ENCODE data around the gene TPGS2.

TPGS2 gene

GRCh38 chr18:36780748-36781147 is 48.1 kb downstream of the TPGS2 start:
- Histone ChIP-seq H3K79me2 (ENCODE audit: insufficient read depth, low read length) (no peaks in the 10 kb centered on the region), H4K20me1 (ENCODE audit: insufficient read depth, low read length, poor library complexity, severe bottlenecking) (no peaks in the 10 kb centered on the region), H3K4me1 (ENCODE audit: insufficient read depth, low read length, poor library complexity, severe bottlenecking) (no peaks in the 10 kb centered on the region), H3F3A (ENCODE audit: low read depth) (no peaks in the 10 kb centered on the region), H3K9me3 (ENCODE audit: insufficient read depth, low read depth, low read length) (no peaks in the 10 kb centered on the region), H3K36me3 (ENCODE audit: insufficient read depth, low read length) (no peaks in the 10 kb centered on the region), H2AFZ (ENCODE audit: low read length) (no peak overlapping the region), H3K4me3 (ENCODE audit: low read length, poor library complexity, severe bottlenecking) (no peak overlapping the region), H3K9ac (ENCODE audit: low read depth, low read length, poor library complexity, severe bottlenecking) (no peak overlapping the region), H3K27me3 (ENCODE audit: insufficient read depth, low read length, poor library complexity, severe bottlenecking) (no peaks in the 10 kb centered on the region), H3K4me2 (ENCODE audit: low read depth, low read length, poor library complexity, severe bottlenecking) (no peak overlapping the region), H3K9me2 (replicated peaks; ENCODE audit: low read depth, low read length) (no peaks in the 10 kb centered on the region)
- TF ChIP-seq EZH2phosphoT487 (IDR thresholded peaks at IDR 0.05; ENCODE audit: borderline replicate concordance) = no peak
- no peak for TF ChIP-seq CTCF (conservative IDR thresholded peaks at IDR 0.05; ENCODE audit: low read length)

GRCh38 chr18:36777566-36777965 is 51.2 kb downstream of the TPGS2 start:
- H3K9me2 ChIP-seq (replicated peaks; ENCODE audit: low read depth, low read length) = no peaks in the 10 kb centered on the region

GRCh38 chr18:36776650-36777049 is 52.2 kb downstream of the TPGS2 start:
- H3K9me2 ChIP-seq (replicated peaks; ENCODE audit: low read depth, low read length) = no peaks in the 10 kb centered on the region
- H3K9ac ChIP-seq (ENCODE audit: low read depth, low read length, poor library complexity, severe bottlenecking) = no peak overlapping the region
- no peaks in the 10 kb centered on the region for H3K36me3 ChIP-seq (ENCODE audit: insufficient read depth, low read length)
- no peaks in the 10 kb centered on the region for H3K9me3 ChIP-seq (ENCODE audit: insufficient read depth, low read depth, low read length)
- H2AFZ ChIP-seq (ENCODE audit: low read length) = no peak overlapping the region
- H3K4me1 ChIP-seq (ENCODE audit: insufficient read depth, low read length, poor library complexity, severe bottlenecking) = peaks cover 18% of the 10 kb centered on the region
- H3K27me3 ChIP-seq (ENCODE audit: insufficient read depth, low read length, poor library complexity, severe bottlenecking) = no peaks in the 10 kb centered on the region
- H4K20me1 ChIP-seq (ENCODE audit: insufficient read depth, low read length, poor library complexity, severe bottlenecking) = no peaks in the 10 kb centered on the region
- no peak overlapping the region for H3K4me2 ChIP-seq (ENCODE audit: low read depth, low read length, poor library complexity, severe bottlenecking)
- no peaks in the 10 kb centered on the region for H3K79me2 ChIP-seq (ENCODE audit: insufficient read depth, low read length)
- H3K4me3 ChIP-seq (ENCODE audit: low read length, poor library complexity, severe bottlenecking) = no peak overlapping the region
- H3F3A ChIP-seq (ENCODE audit: low read depth) = no peaks in the 10 kb centered on the region
- TF ChIP-seq EZH2phosphoT487 (IDR thresholded peaks at IDR 0.05; ENCODE audit: borderline replicate concordance) (no peak), CTCF (conservative IDR thresholded peaks at IDR 0.05; ENCODE audit: low read length) (no peak)

More at GRCh38 chr18:36777566-36777965, 51.2 kb downstream of the TPGS2 start:
- no peak overlapping the region for H3K4me2 ChIP-seq (ENCODE audit: low read depth, low read length, poor library complexity, severe bottlenecking)
- no peaks in the 10 kb centered on the region for H3K27me3 ChIP-seq (ENCODE audit: insufficient read depth, low read length, poor library complexity, severe bottlenecking)
- no peaks in the 10 kb centered on the region for H3K36me3 ChIP-seq (ENCODE audit: insufficient read depth, low read length)
- no peak for TF ChIP-seq EZH2phosphoT487 (IDR thresholded peaks at IDR 0.05; ENCODE audit: borderline replicate concordance)
- TF ChIP-seq CTCF (conservative IDR thresholded peaks at IDR 0.05; ENCODE audit: low read length) = no peak
- no peak overlapping the region for H3K4me3 ChIP-seq (ENCODE audit: low read length, poor library complexity, severe bottlenecking)
- H3K79me2 ChIP-seq (ENCODE audit: insufficient read depth, low read length) = no peaks in the 10 kb centered on the region
- H3K9me3 ChIP-seq (ENCODE audit: insufficient read depth, low read depth, low read length) = no peaks in the 10 kb centered on the region
- H4K20me1 ChIP-seq (ENCODE audit: insufficient read depth, low read length, poor library complexity, severe bottlenecking) = no peaks in the 10 kb centered on the region
- H3K4me1 ChIP-seq (ENCODE audit: insufficient read depth, low read length, poor library complexity, severe bottlenecking) = peaks cover 13% of the 10 kb centered on the region
- H2AFZ ChIP-seq (ENCODE audit: low read length) = no peak overlapping the region
- no peaks in the 10 kb centered on the region for H3F3A ChIP-seq (ENCODE audit: low read depth)
- no peak overlapping the region for H3K9ac ChIP-seq (ENCODE audit: low read depth, low read length, poor library complexity, severe bottlenecking)
